Stimulated activated memory B cell treated with anti-CD40 and anti-IgM and Interleukin-4, amounts not matched to agents 10 μg/mL and 1 μg/mL and 100 μg/mL, for 72 hours (primary cell): Measurements from ENCODE around the gene FNDC11.
"Not testable (repeated sequence)": the region's sequence is repeated elsewhere in the genome, so short reads cannot be mapped to it uniquely, and the experiment has no call there.

Experiments
- ATAC-seq: fragments of 150-1000 bp; cut with Tn5 transposase; 2 replicates; pipeline ENCODE4 v1.10.0; 2021
- H3K27ac Mint-ChIP-seq: one replicate; pipeline ENCODE4 v1.8.0; 2022; ENCODE audit warnings: mild to moderate bottlenecking, mixed read lengths
- H3K27me3 Mint-ChIP-seq: one replicate; pipeline ENCODE4 v1.8.0; 2022; ENCODE audit warnings: mixed read lengths
- H3K36me3 Mint-ChIP-seq: one replicate; pipeline ENCODE4 v1.8.0; 2022; ENCODE audit warnings: mixed read lengths
- H3K4me1 Mint-ChIP-seq: one replicate; pipeline ENCODE4 v1.8.0; 2022; ENCODE audit warnings: mixed read lengths
- H3K4me3 Mint-ChIP-seq: one replicate; pipeline ENCODE4 v1.8.0; 2022; ENCODE audit warnings: mild to moderate bottlenecking, moderate library complexity, mixed read lengths
- H3K9me3 Mint-ChIP-seq: one replicate; pipeline ENCODE4 v1.8.0; 2022; ENCODE audit warnings: mixed read lengths

FNDC11 gene

GRCh38 chr20:63598479-63599395 is 44.8 kb downstream of the FNDC11 start:
- Mint-ChIP-seq H3K27ac (no peak overlapping the region), H3K27me3 (no peaks in the 10 kb centered on the region), H3K9me3 (no peaks in the 10 kb centered on the region), H3K4me1 (peaks cover 11% of the 10 kb centered on the region), H3K4me3 (no peak overlapping the region), H3K36me3 (peaks cover 40% of the 10 kb centered on the region)
- no peak for ATAC-seq

- Mint-ChIP-seq H3K9me3 (no peaks in the 10 kb centered on the region), H3K4me1 (peaks cover 11% of the 10 kb centered on the region), H3K36me3 (peaks cover 44% of the 10 kb centered on the region), H3K4me3 (no peak overlapping the region), H3K27ac (no peak overlapping the region), H3K27me3 (no peaks in the 10 kb centered on the region)
- no peak for ATAC-seq
Observed at GRCh38 chr20:63599396-63600050, 45.6 kb downstream of the FNDC11 start.

GRCh38 chr20:63601679-63602078 is 47.7 kb downstream of the FNDC11 start:
- not testable (repeated sequence) for H3K4me3 Mint-ChIP-seq, ATAC-seq, H3K9me3 Mint-ChIP-seq, H3K27ac Mint-ChIP-seq, H3K27me3 Mint-ChIP-seq
- H3K36me3 Mint-ChIP-seq = peaks cover 40% of the 10 kb centered on the region
- H3K4me1 Mint-ChIP-seq = peaks cover 15% of the 10 kb centered on the region

GRCh38 chr20:63602321-63602720 is 48.4 kb downstream of the FNDC11 start:
- peak; percentile 64 for ATAC-seq
- H3K27me3 Mint-ChIP-seq = no peaks in the 10 kb centered on the region
- peak overlapping the region; percentile 76 for H3K27ac Mint-ChIP-seq
- no peaks in the 10 kb centered on the region for H3K9me3 Mint-ChIP-seq
- peaks cover 19% of the 10 kb centered on the region for H3K4me1 Mint-ChIP-seq
- no peak overlapping the region for H3K4me3 Mint-ChIP-seq
- H3K36me3 Mint-ChIP-seq = peaks cover 39% of the 10 kb centered on the region
